Measurements from ENCODE around the gene STOX2.

DNA sequence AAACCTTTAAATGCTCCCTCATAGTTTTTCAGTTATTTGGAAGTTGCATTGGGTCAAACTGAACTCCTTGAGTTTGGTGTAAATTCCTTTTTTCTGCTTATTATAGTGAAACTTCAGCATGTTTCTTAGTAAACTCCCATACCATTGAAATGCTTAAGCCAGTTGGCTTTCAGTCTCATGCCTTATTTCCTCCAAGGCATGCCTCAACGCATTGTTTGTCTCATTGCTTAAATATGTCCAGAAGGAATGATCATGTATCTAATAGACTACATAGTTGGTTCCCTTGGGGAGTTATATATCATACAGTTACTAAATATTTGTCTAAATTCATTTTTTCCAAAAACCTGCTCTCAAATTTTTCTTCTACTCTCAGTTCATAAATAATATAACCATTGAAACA lies 114.0 kb downstream of the STOX2 start:
- no peak for TF ChIP-seq CHD1 (IDR thresholded peaks at IDR 0.05; ENCODE audit: low read depth, low read length)
- TF ChIP-seq, protein P1, sequence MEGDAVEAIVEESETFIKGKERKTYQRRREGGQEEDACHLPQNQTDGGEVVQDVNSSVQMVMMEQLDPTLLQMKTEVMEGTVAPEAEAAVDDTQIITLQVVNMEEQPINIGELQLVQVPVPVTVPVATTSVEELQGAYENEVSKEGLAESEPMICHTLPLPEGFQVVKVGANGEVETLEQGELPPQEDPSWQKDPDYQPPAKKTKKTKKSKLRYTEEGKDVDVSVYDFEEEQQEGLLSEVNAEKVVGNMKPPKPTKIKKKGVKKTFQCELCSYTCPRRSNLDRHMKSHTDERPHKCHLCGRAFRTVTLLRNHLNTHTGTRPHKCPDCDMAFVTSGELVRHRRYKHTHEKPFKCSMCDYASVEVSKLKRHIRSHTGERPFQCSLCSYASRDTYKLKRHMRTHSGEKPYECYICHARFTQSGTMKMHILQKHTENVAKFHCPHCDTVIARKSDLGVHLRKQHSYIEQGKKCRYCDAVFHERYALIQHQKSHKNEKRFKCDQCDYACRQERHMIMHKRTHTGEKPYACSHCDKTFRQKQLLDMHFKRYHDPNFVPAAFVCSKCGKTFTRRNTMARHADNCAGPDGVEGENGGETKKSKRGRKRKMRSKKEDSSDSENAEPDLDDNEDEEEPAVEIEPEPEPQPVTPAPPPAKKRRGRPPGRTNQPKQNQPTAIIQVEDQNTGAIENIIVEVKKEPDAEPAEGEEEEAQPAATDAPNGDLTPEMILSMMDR (IDR thresholded peaks at IDR 0.05; ENCODE audit: control extremely low read depth in 1 of 3, insufficient read depth in 1 of 3, low read depth in 1 of 3, low read length in 3 of 3): no peak
- TF ChIP-seq RFX5 (IDR thresholded peaks at IDR 0.05; ENCODE audit: borderline replicate concordance, low read depth, low read length): no peak
